Stimulated activated CD8-positive, alpha-beta memory T cell treated with anti-CD3 and anti-CD28 coated beads, Interleukin-12 subunit alpha, Interleukin-12 subunit beta, amount 100 ng/mL, for 24 hours (primary cell): ENCODE measurements around the gene ELOF1.
"Not testable (repeated sequence)": the region's sequence is repeated elsewhere in the genome, so short reads cannot be mapped to it uniquely, and the experiment has no call there.

Experiments used
- DNase-seq: peaks from one replicate; pipeline ENCODE4 v3.0.0-alpha.2; 2020; ENCODE audit errors: extremely low read depth

The ELOF1 gene

DNA sequence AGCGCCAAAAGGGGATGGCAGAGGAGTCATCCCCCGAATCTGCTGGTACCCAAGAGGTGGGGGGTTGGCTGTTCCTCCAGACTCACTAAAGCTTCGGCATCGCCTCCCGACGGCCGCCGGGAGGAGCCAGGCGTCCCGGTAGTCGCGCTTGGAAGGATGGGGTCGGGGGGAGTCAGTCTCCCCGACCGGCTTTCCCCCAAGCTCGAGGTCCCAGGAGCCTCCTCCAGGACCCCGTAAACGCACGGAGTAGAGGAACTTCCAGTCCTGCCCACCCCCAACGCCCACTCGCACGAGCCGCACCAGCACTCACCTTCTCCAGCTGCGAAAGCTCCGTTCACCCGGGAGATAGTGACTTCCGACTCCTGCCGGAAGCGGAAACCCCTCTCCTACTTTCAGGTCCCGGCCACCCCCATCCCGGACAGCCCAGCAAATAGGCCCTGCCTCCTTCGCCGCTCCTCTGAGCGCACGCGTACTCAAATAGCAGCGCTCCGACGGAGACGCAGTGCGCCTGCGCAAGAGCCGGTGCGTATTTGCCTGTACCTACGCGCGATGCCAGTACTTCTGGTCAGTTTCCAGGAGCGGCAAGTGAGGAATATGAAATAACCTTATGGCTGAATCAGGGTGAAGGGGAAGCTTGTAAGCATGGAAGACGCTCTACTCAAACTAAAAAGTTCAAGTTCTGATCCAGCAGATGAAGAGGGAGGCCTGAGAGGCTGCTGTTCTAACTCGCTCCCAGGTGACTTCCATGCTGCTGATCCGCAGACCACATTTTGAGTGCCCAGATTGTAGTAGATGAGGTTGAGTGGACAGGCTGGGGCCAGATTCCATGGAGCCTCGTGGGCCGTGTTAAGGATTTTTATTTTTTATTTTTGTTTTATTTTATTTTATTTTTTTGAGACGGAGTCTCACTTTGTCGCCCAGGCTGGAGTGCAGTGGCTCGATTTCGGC, at the start of gene ELOF1:
TSS of gene ELOF1 (minus strand) at position 350 of the 948 bp plus-strand sequence. CDS start 4,883 bp downstream, outside the sequence.
- DNase-seq = peak; percentile 95

- DNase-seq = no peak
Observed at GRCh38 chr19:11606484-11606883, 47.5 kb upstream of the ELOF1 start.

- DNase-seq = not testable (repeated sequence)
Observed at GRCh38 chr19:11599704-11600103, 40.7 kb upstream of the ELOF1 start.

GRCh38 chr19:11598746-11599145, 39.7 kb upstream of the ELOF1 start:
- DNase-seq = no peak

DNA sequence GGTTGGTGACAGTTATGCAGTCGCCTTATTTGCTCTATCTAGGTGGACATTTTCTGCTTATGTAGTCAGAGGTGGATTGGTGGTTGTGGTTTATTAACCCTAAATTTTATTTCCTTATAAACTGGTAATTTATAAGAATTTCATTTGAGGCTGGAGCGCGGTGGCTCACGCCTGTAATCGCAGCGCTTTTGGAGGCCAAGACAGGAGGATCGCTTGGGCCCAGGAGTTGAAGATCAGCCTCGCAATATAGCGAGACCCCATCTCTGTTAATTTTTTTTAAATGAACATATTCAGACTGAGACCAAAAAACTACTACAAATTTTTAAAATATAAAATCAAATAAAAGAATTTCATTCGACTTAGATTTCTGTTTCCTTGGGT, 39.1 kb upstream of the ELOF1 start:
- no peak for DNase-seq

DNA sequence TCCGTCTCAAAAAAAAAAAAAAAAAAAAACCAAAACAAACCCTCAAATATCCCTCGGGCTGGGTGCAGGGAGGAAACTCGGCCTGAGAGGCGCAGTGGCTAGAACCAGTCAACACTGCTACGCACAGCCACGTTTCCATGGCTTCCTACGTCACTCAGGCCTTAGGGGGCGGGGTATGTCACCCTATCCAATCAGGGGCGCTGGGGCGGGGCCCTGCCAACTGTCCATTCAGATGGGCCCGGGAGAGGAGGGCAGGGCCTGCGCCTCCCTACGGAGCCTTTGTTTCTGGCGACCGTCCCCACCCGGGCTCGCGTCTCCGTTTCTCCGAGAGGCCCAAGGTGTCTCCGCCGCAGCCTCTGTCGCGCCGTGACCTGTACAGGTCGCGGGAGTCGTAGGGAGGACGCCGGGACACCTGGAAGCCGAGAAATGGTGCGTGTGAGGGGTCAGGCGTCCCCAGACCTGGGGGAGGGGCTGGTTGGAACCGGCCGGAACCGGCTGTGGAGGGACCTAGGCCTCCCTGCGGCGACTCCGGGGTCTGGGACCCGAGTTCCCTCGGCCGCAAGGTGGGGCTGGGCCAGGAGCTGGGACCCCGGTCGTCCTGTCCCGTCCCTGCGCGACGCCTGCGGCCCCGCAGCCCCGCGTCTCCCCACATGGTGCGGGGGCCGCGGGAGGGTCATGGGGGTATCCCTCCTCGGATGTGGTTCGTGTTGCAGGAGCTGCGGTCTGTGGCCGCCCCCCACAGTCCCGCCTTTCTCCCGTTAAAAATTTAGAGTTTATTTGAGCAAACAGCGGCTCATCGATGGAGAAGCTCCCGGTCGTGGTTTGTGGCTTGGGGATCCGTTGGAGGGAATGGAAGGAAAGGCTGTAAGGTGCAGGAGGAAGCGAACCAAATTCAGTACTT, 38.4 kb upstream of the ELOF1 start, which contains the start of gene ZNF627:
TSS of gene ZNF627 (plus strand) at position 282 of the 901 bp plus-strand sequence. CDS start at position 427, 145 bp downstream.
- DNase-seq = peak; percentile 95

- DNase-seq = no peak
Observed at GRCh38 chr19:11596156-11596555, 37.1 kb upstream of the ELOF1 start.

GRCh38 chr19:11594084-11594483, 35.1 kb upstream of the ELOF1 start:
- no peak for DNase-seq

DNA sequence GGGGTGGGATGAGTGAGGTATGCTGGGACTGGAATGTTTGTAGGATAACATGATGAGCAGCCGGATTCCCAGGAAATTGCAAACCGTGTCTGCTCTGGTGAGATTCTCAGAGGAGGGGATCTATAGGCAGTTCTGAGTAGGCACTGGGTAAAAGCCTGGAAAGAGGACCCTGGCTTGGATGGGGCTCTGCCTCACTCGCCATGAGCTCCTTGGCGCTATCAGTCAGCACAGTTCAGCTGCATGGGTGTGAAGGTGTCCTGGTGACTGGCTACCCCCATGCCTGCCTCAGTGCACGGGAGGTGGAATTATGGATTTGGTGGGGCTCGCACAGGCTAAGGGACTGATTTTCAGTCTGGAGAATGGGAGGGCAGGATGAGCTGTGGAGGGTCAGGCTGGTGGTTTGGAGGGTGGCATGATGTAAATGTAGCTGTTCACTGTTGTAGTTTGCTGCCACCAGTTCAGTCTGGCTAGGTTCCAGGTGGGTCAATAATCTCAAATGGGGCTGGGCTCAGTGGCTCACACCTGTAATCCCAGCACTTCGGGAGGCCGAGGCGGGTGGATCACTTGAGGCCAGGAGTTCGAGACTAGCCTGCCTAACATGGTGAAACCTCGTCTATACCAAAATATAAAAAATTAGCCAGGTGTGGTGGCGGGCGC, 29.1 kb upstream of the ELOF1 start:
- DNase-seq = no peak

DNA sequence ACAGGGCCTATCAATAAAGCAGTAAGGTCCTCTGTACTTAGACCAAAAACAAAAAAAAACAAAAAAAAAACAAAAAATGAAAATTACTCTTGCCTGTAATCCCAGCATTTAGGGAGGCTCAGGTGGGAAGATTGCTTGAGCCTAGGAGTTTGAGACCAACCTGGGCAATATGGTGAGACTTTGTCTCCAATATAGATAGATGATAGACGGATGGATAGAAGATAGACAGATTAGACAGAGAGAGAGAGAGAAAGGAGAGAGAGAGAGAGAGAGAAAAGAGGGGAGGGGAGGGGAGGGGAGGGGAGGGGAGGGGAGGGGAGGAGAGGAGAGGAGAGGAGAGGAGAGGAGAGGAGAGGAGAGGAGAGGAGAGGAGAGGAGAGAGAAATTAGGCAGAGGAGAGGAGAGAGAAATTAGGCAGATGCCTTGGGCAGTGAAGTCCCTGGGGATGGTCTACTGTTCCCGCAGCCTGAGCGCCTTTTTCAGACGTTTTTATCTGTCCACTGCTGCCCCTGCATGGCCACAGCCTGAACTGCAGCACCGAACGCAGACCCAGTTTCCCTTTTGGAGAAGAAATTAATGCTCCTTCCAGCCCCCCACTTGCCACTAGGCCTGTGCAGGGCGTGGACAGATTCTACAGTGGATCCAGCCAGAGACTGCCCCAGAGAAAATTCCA, 28.4 kb upstream of the ELOF1 start:
- DNase-seq = peak; percentile 39

DNA sequence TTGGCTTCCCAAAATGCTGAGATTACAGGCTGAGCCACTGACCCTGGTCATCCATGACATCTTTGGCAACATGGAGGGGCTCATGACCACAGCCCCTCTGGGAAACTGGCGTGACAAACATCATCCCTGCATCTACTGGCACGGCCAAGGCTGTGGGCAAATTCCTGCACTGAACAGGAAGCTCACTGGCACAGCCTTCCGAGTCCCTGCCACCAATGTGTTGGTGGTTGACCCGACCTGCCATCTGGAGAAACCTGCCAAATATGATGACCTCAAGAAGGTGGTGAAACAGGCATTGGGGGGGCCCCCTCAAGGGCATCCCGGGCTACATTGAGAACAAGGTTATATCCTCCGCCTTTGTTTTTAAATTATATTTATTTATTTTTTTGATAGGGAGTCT, 27.3 kb upstream of the ELOF1 start:
- DNase-seq = no peak

DNA sequence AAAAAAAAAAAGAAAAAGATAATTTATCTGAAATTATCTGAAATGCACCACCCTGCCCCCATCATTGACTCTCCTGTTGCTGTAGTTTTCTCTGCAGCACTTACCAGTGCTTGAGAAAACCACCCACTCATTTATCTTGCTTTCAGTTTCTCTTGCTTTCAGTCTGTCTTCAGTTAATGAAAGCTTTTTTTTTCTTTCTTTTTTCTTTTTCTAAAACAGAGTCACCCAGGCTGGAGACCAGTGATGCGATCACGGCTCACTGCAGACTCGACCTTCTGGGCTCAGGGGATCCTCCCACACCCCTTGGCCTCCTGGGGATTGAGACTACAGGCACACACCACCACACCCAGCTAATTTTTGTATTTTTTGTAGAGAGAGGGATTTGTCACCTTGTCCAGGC, 22.7 kb upstream of the ELOF1 start:
- DNase-seq = no peak

- DNase-seq = no peak
Observed at GRCh38 chr19:11580116-11580515, 21.1 kb upstream of the ELOF1 start.

DNA sequence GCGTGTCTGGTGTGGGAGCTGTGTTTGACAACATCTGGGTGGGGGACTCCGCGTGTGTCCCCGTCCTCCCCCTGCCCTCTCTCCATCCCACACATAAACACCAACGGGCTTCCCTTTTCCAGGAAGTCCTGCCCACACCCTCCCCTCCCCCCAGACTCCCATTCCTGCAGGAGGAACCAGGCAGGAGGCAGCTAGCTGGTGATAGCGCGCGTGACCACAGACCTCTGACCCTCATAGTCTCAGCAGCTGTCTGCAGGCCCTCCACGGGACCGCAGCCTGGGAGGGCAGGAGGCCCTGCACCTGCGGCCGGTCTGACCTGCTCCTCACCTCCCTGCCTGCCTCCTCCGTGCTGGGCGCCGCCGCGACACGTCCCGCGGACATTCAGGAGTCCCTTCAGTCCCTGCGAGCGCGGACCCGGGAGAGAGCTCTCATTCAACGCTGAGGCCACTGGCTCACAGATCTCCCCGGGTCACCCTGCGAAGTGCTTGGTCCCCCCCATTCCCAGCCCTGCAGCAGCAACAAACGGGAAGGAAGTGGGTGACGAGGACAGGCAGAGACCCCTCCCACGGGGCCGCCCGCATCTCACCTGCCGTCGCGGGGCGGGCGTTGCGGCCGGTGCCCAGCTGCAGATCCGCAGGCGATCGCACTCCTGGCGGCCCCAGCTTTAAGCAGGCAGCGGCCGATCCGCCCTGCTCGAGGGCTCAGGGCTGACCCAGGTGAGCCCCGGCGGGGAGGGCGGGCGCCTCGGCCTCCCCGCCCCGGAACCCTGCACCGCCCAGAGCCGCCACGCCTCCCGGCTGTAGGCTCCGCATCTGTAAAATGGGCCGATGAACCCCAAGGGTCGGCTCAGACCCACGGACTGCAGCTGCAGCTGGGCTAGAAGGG, 19.5 kb upstream of the ELOF1 start:
- no peak for DNase-seq

DNA sequence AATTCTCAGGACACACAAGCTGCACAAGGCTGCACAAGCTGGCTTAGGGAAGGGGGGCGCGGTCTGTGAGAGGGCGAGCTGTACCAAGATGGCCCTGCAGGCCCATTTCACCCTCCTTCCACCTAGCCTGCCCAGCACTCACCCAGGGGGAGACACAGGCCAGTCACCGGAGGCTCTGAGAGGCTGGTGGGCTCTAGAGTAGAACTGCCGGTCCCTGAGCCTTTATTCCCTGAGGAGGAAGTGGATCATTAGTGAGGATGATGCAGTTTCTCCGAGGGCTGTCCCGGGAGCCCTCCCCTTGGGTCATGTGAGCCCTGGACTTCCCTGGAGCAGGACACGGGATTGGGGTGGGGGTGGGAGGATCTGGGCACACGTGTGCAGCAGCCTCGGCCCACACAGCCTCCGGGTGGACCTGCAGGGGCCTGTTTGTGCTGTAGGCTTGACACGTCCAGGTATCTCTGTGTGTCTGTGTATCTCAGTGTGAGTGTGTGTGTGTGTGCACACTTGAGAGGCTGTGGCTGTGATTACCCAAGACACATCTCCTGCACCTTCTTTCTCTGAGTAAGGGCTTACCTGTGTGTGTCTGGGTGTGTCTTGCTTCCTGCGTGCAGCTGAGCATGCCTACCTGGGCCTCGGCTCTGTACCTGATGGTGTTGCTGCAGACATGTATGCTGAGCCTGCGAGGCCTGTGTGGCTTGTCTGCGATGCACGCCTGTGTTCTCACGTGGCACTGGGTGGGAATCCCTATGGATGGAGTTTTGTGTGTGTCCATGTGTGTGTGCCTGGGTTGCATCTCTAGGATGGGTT, 18.6 kb upstream of the ELOF1 start, which contains the start of gene ACP5:
TSS of gene ACP5 (minus strand) at position 195 of the 807 bp plus-strand sequence. CDS start 328 bp downstream, outside the sequence.
- DNase-seq = no peak

DNA sequence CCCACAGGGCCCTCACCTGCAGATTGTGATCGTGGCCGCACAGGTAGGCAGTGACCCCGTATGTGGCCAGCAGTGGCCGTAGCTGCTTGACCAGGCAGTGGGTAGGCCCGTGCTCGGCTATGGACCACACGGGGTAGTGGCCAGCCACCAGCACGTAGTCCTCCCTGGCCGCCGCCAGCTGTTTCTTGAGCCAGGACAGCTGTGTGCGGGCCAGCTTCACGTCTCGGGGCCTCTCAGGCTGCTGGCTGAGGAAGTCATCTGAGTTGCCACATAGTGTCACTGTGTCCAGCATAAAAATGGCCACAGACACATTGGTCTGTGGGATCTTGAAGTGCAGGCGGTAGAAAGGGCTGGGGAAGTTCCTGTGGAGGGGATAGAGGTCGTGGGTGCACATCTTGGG, 17.2 kb upstream of the ELOF1 start:
- no peak for DNase-seq

DNA sequence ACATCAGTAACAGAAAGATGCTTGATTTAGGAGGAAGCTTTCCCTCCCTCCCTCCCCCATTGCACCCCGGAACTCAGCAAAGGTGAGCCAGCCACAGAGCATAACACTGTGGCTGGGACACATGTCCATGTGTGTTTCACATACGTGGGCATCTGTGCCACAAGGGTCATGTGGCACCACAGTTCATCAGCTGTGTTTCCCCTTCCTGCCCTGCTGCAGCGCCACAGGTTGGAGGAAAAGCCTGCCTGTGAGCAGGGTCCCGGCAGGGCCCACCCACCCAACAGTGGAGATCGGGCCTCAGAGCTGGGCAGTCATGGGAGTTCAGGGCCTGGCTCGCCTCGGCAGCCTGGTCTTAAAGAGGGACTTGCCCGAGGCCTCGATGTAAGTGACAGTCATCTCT, 15.7 kb upstream of the ELOF1 start:
- no peak for DNase-seq

GRCh38 chr19:11573763-11574162, 14.7 kb upstream of the ELOF1 start:
- DNase-seq = not testable (repeated sequence)

DNA sequence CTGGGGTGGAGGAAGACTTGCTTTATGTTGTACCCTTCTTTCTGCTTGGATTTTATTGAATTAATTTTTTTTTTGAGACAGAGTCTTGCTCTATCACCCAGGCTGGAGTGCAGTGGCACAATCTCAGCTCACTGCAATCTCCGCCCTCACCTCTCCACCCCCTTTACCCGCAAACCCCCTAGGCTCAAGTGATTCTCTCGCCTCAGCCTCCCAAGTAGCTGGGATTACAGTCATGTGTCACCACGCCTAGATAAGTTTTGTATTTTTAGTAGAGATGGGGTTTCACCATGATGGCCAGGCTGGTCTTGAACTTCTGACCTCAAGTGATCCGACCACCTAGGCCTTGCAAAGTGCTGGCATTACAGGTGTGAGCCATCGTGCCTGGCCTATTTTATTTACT, 14.3 kb upstream of the ELOF1 start:
- not testable (repeated sequence) for DNase-seq
